GM19238 (cell line): ENCODE results near the gene CST1.
"Not testable (repeated sequence)": the region's sequence is repeated elsewhere in the genome, so short reads cannot be mapped to it uniquely, and the experiment has no call there.

Experiments
- DNase-seq: peaks from one replicate; pipeline ENCODE4 v3.0.0; 2011; ENCODE audit warnings: low spot score; ENCODE audit not compliant: insufficient read length

CST1 gene

DNA sequence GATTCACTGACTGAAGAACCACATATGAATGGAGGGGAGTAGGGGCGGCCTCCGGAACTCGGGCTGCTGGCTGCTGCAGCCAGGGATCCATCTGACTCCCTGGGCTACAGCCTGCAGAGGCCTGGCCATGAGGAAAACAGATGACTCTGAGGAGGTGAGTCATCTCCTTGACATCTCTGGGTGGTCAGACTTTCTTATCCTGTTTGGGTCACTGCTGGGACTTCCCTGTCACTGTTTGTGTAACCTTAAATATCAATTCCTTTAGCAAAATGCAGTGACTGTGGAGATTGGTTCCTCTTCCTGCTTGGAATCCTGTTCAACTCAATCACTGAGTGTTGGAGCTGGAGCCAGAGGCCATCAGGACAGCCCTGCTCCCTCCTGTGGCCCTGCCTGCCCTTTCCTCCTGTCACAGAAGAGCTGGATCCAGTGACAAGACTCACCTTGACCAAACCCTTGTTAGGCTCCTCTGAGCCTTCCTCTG is 4.4 kb upstream of the CST1 start:
- DNase-seq: not testable (repeated sequence)

DNA sequence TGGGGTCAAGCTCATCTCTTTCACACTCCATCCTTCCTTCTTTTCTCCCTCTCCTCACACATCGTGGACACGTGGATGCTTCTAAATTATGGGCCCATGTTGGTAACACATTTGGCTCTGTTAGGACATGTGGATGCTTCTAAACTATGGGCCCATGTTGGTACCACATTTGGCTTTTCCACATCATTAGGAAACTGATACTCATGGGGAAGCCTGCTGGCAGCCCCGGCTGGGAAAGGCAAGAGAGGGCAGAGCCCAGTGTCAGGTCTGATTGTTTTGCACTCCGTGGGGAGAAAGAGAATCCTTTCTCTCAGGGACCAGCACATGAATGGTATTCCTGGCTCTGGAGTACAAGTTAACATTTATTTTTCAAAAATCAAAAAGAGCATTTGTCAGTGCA is 4.0 kb upstream of the CST1 start:
- no peak for DNase-seq

DNA sequence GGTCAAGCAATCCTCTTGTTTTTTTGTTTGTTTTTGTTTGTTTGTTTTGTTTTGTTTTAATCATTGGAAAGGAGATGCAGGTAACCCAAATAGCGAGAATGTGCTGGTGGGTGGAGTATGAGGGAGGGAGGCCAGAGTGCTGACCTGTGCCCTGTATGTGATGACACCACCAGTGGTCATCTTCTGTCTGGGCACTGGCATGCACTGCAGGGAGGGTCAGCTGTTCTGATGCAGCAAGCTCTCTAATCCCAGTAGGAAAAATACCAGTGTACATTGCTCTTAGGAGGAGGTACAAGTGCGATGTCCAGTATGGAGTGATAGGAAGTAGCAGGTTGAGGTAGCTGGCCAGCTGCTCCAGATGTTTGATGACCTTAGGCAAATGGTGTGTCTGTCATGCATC is 2.9 kb upstream of the CST1 start:
- DNase-seq: no peak

DNA sequence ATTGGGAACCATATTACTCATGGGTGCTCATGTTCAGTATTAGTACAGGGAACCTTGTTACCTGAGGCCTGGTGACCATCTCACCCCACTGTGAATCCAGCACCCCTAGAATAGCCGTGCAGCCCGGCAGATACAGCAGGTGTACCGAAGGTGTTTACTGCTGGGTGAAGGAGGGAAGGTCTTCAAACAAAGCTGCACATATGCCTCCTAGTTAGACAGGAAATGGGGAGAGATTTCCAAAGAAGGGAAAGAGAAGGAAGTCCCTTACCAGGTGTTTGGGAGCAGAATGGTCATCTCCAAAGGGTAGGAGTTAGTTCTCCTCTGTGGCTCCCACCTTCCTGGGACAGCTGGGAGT is 2.4 kb upstream of the CST1 start:
- no peak for DNase-seq

DNA sequence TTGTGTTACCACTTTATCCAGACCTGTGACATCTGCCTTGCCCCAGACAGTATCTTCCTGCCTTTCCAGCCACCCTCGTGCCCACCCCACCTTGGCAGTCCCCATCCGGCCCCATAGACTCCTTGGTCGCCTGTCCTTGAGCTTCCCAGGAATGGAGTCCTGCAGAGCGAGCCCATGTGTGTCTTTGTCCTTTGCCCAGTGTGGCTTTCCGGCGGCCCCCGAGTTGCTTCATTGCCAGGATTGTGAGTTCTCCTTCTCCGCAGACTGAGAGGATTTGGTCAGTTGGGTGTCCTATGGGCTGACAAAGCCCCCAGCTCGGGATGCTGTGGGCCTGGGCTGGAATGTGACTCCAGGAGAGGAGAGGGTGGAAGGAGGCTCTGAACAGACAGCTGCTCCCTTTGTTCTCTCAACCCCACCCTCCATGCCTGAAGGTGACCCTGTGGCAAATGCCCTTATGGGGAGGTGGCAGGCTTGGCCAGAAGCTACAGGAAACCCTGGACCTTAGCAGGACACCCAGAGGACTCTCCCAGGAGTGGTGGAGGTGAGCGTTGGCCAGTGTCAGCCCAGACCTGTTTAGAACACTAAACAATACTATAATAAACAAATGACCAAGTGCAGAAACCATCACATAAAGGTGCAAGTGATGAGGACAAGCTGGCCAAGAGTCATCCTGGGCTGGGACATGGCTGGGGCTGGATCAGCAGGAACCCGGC is 1.9 kb upstream of the CST1 start:
- no peak for DNase-seq

- DNase-seq: no peak
These were observed 1.3 kb upstream of the CST1 start for GRCh38 chr20:23752019-23752418.

GRCh38 chr20:23749746-23750145 is 989 bp downstream of the CST1 start:
- DNase-seq: no peak

- DNase-seq: not testable (repeated sequence)
These were observed 1.8 kb downstream of the CST1 start for GRCh38 chr20:23748975-23749374.

DNA sequence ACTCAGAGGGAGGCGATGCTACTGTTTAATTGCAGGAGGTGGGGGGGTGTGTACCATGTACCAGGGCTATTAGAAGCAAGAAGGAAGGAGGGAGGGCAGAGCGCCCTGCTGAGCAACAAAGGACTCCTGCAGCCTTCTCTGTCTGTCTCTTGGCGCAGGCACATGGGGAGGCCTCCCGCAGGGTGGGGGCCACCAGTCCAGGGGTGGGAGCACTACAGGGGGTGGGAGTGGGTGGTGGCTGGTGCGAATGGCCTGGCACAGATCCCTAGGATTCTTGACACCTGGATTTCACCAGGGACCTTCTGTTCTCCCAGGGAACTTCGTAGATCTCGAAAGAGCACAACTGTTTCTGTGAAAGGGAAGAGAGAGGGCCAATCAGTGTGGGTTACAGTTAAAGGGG is 3.2 kb downstream of the CST1 start:
- not testable (repeated sequence) for DNase-seq

DNA sequence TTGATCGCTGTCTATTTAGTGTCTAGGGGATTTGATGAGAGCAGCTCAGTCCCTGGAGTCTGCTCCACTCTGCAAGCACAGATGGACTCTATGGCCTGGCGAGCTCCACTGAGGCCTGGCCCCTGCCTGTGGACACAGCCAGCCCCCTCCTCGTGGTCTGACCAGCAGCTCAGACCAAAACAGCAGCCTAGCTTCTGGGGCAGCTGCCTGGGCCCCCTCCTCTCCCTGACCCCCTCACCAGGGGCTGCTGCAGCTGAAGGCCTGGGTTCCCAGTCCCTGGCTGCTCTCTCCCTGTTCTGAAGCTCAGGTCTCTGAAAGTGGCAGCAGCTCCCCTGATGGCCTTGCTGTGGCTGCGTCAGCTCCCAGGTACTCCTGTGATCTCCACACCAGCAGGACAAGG is 3.6 kb downstream of the CST1 start:
- DNase-seq: not testable (repeated sequence)

GRCh38 chr20:23746321-23746720 is 4.4 kb downstream of the CST1 start:
- no peak for DNase-seq

DNA sequence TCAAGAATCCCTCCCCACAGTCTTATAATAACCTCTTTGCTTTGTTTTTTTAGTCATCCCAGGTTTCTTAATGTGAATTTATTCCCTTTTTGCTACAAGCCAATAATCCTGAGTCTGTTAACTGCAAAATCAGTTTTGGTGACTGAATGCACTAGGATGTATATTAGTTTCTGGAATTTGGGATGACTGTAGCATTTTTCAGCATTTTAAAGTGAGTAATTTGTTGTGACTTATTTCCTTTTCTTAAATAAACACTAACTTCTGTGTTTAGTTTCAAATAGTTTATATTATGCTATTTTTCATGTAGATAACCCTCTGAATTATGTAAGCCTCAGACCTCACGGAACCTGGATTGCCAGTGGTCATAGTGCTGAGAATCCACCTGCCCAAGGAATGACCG is 5.5 kb downstream of the CST1 start:
- DNase-seq: no peak

- no peak for DNase-seq
These were observed 5.9 kb downstream of the CST1 start for GRCh38 chr20:23744817-23745216.

DNA sequence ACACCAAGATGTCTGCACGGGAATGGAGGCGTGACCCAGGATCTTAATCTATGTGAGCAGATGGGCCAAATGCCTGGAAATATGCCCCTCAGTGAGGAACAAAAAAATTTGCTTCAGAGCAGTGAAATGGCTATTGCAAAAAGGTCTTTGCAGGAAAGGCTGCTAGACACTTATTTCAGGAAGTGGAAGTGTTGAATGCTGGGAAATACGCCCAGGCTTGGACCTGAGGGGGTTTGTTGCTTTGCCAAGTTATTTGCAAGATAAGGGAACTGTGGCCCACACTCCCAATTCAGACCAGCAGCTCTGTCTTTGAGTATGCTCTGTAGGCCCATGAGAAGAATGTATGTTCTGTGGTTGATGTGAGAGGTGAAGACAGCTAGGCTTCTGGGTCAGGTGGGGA is 15.3 kb downstream of the CST1 start:
- DNase-seq: not testable (repeated sequence)

DNA sequence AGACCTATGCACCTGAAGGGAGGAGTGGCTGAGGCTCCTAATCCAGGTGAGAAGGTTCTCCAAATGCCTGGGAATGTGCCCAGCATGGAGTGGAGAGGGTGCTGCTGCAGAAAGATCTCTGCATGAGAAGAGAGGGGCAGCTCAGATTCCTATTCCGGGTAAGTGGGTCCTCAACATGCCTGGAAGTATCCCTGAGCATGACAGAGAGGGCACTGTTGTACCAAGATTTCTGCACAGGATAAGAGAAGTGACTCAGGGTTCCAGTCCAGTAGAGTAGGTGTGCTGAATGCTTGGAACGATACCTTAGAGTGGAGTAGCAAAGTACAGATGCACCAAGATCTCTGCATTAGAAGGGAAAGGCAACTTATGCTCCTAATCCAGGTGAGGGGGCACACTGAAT is 15.8 kb downstream of the CST1 start:
- DNase-seq: not testable (repeated sequence)

DNA sequence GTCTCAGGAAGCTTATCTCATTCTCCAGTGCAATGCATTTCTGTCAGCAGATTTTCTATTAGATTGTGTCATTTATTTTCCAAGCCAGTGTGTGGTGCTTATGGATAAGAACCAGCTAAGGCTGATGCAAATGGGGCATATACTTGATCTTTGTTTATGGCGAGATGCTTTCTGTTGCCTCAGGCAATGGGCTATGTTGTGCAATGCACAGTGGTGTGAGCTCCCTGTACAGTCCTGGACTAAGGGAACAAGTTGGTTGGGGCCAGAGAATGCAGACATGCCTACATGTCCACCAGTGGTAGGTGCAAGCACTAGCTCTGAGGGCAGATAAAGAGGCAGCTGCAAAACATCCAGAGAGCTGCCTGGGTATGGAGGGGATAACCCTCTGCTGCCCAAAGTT is 16.3 kb downstream of the CST1 start:
- DNase-seq: not testable (repeated sequence)

DNA sequence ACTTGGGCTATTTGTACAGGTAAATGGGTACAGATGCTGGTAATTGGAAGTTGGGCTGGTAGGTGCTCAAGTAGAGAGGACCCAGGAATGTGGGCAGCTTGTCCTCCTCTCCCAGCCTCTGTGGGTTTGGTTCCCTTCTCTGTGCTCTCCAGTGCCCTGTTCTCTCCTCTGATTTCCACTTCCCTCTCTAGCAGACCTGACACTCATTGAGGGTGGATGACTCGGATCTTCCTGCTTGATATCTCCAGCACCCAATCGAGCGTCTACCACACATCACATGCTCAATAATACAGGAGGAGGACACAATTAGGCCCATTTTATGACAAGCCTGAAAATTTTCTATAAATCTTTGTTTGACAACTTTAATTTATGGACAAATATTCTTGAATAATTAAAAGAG is 23.7 kb downstream of the CST1 start:
- no peak for DNase-seq

GRCh38 chr20:23725102-23725501 is 25.6 kb downstream of the CST1 start:
- no peak for DNase-seq

- not testable (repeated sequence) for DNase-seq
These were observed 27.0 kb downstream of the CST1 start for GRCh38 chr20:23723659-23724307.

- not testable (repeated sequence) for DNase-seq
These were observed 27.9 kb downstream of the CST1 start for GRCh38 chr20:23722851-23723250.

GRCh38 chr20:23721962-23722361 is 28.8 kb downstream of the CST1 start:
- no peak for DNase-seq

GRCh38 chr20:23719351-23719750 is 31.4 kb downstream of the CST1 start:
- DNase-seq: not testable (repeated sequence)

DNA sequence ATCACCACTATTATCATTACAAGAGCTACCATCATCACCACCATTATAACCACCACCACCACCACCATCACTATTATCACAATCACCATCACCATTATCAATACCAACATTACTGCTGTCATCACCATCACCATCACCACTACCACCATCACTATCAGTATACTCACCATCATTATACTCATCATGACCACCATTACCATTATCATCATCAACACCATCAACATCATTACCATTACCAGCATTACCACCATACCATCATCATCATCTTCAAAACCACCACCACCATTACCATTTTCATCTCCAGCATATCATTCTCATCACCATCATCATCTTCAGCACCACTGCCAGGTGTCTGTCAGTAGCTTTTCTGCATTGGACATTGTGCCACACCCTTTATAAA is 39.0 kb downstream of the CST1 start:
- not testable (repeated sequence) for DNase-seq
